Neuron (in vitro differentiated cells): ENCODE results near the gene CDC7.
"Not testable (repeated sequence)": the region's sequence is repeated elsewhere in the genome, so short reads cannot be mapped to it uniquely, and the experiment has no call there.

Experiments
- H2AFZ ChIP-seq: one replicate; pipeline ENCODE4 v1.6.1; 2013; ENCODE audit warnings: low read depth, mild to moderate bottlenecking, inconsistent platforms, low read length, moderate library complexity
- H3K27me3 ChIP-seq: one replicate; pipeline ENCODE4 v1.6.1; 2013; ENCODE audit warnings: low read length; ENCODE audit not compliant: insufficient read depth
- H3K36me3 ChIP-seq: one replicate; pipeline ENCODE4 v1.6.1; 2013; ENCODE audit warnings: low read length; ENCODE audit not compliant: insufficient read depth
- H3K4me1 ChIP-seq: one replicate; pipeline ENCODE4 v1.6.1; 2013; ENCODE audit warnings: low read length; ENCODE audit not compliant: insufficient read depth
- H3K4me3 ChIP-seq: 2 replicates; pipeline ENCODE4 v1.5.1; 2013; ENCODE audit warnings: mild to moderate bottlenecking, low read length, moderate library complexity
- H3K9me3 ChIP-seq: one replicate; pipeline ENCODE4 v1.6.1; 2013; ENCODE audit warnings: low read length

CDC7 gene

DNA sequence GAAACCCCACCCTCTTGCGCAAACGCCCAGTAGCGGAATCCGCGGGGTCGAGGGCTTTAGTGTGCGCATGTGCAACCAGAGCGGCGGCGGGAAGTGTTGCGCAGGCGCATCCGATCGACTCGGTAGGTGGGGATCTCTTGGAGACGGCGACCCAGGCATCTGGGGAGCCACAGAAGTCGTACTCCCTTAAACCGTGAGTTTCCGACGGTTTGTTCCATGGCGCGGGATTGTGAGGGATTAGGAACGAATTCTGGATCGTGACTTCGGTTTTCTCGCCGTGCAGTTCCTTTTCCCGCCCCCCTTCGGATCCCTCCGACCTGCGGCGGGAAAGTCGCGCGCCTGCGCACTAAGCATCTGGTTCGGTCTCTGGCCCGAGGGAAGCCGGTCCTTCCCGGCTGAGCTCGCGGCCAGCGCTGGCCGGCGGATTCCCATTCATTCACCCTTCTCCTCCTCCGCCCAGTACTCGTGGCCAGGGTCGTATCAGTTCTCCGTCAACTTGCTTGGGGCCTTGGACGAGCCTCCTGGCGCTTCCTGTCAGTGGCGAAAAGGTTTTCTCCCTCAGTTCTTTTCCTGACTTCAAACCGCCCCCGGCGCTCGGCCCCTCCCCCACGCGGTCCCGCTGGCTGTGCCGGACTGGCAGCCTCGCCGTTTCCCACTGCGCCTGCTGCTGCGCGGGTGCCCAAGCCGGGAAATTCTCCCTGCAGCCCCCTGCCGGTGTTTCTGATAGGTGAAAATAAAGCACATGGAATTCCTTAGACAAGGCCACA is at the start of gene CDC7:
CDC7 (plus strand) TSS at position 96 of the 767 bp plus-strand sequence. CDS start 866 bp downstream, outside the sequence.
- H3K4me3 ChIP-seq, result peak within 1 kb of the TSS; percentile 58
- H3K36me3 ChIP-seq, result no peaks in the 10 kb centered on the region
- peak within 1 kb of the TSS; percentile 81 for H2AFZ ChIP-seq
- no peaks in the 10 kb centered on the region for H3K9me3 ChIP-seq
- no peaks in the 10 kb centered on the region for H3K27me3 ChIP-seq
- H3K4me1 ChIP-seq, result peaks cover 23% of the 10 kb centered on the region

DNA sequence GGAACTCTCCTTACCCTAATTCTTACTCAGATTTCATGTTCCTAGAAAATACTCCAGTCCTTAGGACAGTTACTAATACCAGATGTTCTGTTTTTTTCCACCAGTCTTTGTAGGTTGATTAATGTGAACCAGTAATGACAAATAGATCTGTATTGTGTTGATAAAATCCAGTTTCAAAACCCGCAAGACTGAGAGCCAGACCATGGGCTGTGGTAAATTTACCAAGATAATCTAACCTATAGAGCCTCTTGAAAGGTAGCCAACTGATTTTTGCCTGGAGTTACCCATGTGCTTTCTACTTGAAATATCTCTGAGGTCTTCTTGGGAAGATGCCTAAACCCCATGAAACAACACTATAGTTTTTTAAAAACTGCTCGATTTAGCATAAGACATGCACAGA is 46.5 kb upstream of the CDC7 start:
- H3K27me3 ChIP-seq, result no peaks in the 10 kb centered on the region
- no peaks in the 10 kb centered on the region for H3K9me3 ChIP-seq
- H3K36me3 ChIP-seq, result no peaks in the 10 kb centered on the region
- H2AFZ ChIP-seq, result no peak overlapping the region
- H3K4me3 ChIP-seq, result no peak overlapping the region
- H3K4me1 ChIP-seq, result no peaks in the 10 kb centered on the region

GRCh38 chr1:91455334-91455733 is 45.3 kb upstream of the CDC7 start:
- Histone ChIP-seq H3K36me3 (no peaks in the 10 kb centered on the region), H2AFZ (no peak overlapping the region), H3K27me3 (no peaks in the 10 kb centered on the region)

GRCh38 chr1:91455896-91456295 is 44.8 kb upstream of the CDC7 start:
- H3K27me3 ChIP-seq, result no peaks in the 10 kb centered on the region
- H3K36me3 ChIP-seq, result no peaks in the 10 kb centered on the region
- H3K4me3 ChIP-seq, result no peak overlapping the region
- H3K9me3 ChIP-seq, result no peaks in the 10 kb centered on the region
- H2AFZ ChIP-seq, result no peak overlapping the region
- no peaks in the 10 kb centered on the region for H3K4me1 ChIP-seq

More at GRCh38 chr1:91455334-91455733, 45.3 kb upstream of the CDC7 start:
- H3K4me3 ChIP-seq, result no peak overlapping the region
- H3K4me1 ChIP-seq, result no peaks in the 10 kb centered on the region
- no peaks in the 10 kb centered on the region for H3K9me3 ChIP-seq

- H3K4me1 ChIP-seq, H3K27me3 ChIP-seq, H3K4me3 ChIP-seq, H3K9me3 ChIP-seq, H3K36me3 ChIP-seq, H2AFZ ChIP-seq: not testable (repeated sequence)
These were observed 35.3 kb upstream of the CDC7 start for GRCh38 chr1:91465350-91465749.

DNA sequence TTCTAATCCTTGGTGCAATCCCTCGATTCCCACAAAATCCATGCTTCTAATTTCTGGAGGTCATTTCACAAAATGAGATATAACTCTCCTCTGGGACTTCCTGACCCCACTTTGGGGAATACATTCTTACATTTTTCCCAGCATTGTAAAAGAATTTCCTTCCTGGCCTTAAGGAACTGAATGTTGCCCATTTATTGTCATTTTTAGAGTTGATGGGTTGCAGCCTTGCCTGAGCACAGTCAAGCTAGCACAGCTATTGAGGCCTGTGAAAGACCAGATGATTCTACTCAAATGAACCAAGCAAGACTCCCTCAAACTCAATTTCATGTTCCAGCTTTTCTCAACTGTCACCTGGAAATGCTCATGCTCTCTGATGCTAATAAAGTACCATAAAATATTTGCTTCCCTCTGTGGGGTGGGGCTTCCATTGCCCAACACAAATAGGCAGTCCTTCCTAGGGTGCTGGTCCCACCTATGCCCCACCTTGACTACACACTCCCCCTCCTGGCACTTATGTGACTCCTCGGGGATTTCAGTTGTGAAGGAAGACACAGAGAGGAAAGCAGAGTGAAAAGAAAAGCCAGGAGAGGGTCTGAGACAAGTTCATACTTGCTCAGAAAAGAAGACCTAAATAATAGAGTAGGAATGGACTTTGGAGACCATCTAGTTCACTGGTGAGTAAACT is 24.0 kb upstream of the CDC7 start:
- H3K36me3 ChIP-seq, result no peaks in the 10 kb centered on the region
- H3K4me3 ChIP-seq, result no peak overlapping the region
- H3K9me3 ChIP-seq, result no peaks in the 10 kb centered on the region
- H2AFZ ChIP-seq, result no peak overlapping the region
- no peaks in the 10 kb centered on the region for H3K4me1 ChIP-seq
- no peaks in the 10 kb centered on the region for H3K27me3 ChIP-seq

DNA sequence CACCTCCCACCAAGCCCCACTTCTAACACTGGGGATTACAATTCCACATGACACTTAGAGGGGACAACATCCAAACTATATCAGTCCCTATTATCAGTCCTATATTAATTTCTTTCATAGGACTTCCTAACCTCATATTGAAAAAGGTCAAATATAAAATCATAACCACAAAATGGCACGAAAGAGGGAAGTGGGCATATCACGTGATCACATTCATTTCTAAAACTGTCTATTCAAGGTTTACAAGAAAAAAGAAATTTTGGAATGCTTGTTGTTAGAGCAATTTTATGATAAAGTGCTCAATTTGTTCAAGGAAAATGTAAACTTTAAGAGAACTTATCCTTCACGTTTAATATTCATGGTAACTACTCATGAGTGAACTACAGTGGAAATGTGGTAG is 13.2 kb upstream of the CDC7 start:
- Histone ChIP-seq H3K4me3 (no peak overlapping the region), H3K27me3 (no peaks in the 10 kb centered on the region)

GRCh38 chr1:91490501-91490900 is 10.2 kb upstream of the CDC7 start:
- H3K9me3 ChIP-seq, result no peaks in the 10 kb centered on the region
- no peak overlapping the region for H3K4me3 ChIP-seq

More for the DNA sequence above, 13.2 kb upstream of the CDC7 start:
- H3K9me3 ChIP-seq, result no peaks in the 10 kb centered on the region
- H3K36me3 ChIP-seq, result no peaks in the 10 kb centered on the region
- H2AFZ ChIP-seq, result no peak overlapping the region
- no peaks in the 10 kb centered on the region for H3K4me1 ChIP-seq

GRCh38 chr1:91498035-91498434 is 2.6 kb upstream of the CDC7 start:
- Histone ChIP-seq H2AFZ (no peak overlapping the region), H3K4me3 (no peak overlapping the region), H3K4me1 (peaks cover 25% of the 10 kb centered on the region), H3K27me3 (peaks cover 4% of the 10 kb centered on the region), H3K36me3 (no peaks in the 10 kb centered on the region), H3K9me3 (no peaks in the 10 kb centered on the region)

More at GRCh38 chr1:91490501-91490900, 10.2 kb upstream of the CDC7 start:
- no peak overlapping the region for H2AFZ ChIP-seq
- H3K36me3 ChIP-seq, result no peaks in the 10 kb centered on the region
- no peaks in the 10 kb centered on the region for H3K4me1 ChIP-seq
- peaks cover 4% of the 10 kb centered on the region for H3K27me3 ChIP-seq

DNA sequence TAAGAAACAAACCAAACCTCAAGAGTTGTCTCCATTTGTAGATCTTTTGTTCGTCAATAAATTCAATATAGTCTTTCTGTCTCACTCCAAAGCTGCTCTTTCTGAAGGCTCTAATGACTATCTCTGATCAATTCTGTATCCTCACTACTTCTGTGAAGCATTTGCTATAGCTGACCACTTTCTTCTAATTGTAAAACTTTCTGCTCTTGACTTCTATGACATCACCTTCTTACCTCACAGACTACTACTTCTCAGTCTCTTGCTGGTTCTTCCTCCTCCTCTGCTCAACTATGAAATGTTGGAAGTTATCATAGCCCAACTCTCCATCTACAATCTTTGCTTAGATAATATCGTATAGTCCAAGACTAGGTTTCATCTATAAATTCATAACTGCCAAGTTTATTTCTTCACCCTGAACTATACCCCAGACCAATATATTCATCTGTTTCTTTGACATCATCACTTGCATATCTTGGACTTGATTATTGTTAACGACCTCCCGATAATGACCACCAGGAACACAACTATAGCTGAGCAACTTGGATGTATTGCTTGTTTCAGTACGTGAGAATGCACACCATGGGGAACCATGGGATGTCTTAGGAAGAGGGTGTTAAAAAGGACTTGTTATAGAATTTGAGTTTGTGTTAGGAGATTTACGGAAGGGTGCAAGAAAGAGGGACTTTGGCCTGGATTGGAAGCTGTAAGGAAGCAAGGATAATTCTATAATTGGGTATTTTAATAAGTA is 2.0 kb upstream of the CDC7 start:
- H3K4me3 ChIP-seq, result no peak overlapping the region
- H3K9me3 ChIP-seq, result no peaks in the 10 kb centered on the region
- no peaks in the 10 kb centered on the region for H3K36me3 ChIP-seq
- H3K4me1 ChIP-seq, result peaks cover 26% of the 10 kb centered on the region
- peaks cover 4% of the 10 kb centered on the region for H3K27me3 ChIP-seq
- H2AFZ ChIP-seq, result no peak overlapping the region

GRCh38 chr1:91499346-91499745 is 1.3 kb upstream of the CDC7 start:
- Histone ChIP-seq H3K36me3 (no peaks in the 10 kb centered on the region), H3K4me3 (no peak overlapping the region), H3K4me1 (peaks cover 26% of the 10 kb centered on the region), H2AFZ (no peak overlapping the region), H3K27me3 (peaks cover 1% of the 10 kb centered on the region), H3K9me3 (no peaks in the 10 kb centered on the region)

GRCh38 chr1:91499904-91500755 is 521 bp upstream of the CDC7 start:
- Histone ChIP-seq H2AFZ (peak overlapping the region; percentile 81), H3K9me3 (no peaks in the 10 kb centered on the region), H3K27me3 (no peaks in the 10 kb centered on the region), H3K4me1 (peaks cover 26% of the 10 kb centered on the region), H3K4me3 (peak overlapping the region; percentile 58), H3K36me3 (no peaks in the 10 kb centered on the region)
